Activated CD8-positive, alpha-beta memory T cell treated with anti-CD3 and anti-CD28 coated beads for 36 hours (primary cell): Measurements from ENCODE around the gene SDF2L1. TPM values are rescaled to one million over a fixed set of nuclear protein-coding genes. Genes with fewer than 3 reads are reported as not detected.
"Not testable (repeated sequence)": the region's sequence is repeated elsewhere in the genome, so short reads cannot be mapped to it uniquely, and the experiment has no call there.

ENCODE experiments used
- CTCF ChIA-PET: fragments of 350-600 bp; sonication (Branson Sonifier 250); formaldehyde crosslinking; loops from one replicate; lab custom pipeline; 2021; ENCODE audit warnings: antibody characterized with exemption; lab: Charles Lee
- POLR2A ChIA-PET: fragments of 350-600 bp; sonication (Branson Sonifier 250); formaldehyde crosslinking; loops from one replicate; lab custom pipeline; 2021; ENCODE audit warnings: antibody characterized with exemption; lab: Charles Lee
- total RNA-seq, 2 experiments: library from RNA; stranded (reverse); gene quantifications; one replicate each; pipeline ENCODE4 v1.2.3, GENCODE V29; 2021

Gene SDF2L1
- total RNA-seq, 2 experiments from 2014 or later, result 70.7 to 71.6 TPM

DNA sequence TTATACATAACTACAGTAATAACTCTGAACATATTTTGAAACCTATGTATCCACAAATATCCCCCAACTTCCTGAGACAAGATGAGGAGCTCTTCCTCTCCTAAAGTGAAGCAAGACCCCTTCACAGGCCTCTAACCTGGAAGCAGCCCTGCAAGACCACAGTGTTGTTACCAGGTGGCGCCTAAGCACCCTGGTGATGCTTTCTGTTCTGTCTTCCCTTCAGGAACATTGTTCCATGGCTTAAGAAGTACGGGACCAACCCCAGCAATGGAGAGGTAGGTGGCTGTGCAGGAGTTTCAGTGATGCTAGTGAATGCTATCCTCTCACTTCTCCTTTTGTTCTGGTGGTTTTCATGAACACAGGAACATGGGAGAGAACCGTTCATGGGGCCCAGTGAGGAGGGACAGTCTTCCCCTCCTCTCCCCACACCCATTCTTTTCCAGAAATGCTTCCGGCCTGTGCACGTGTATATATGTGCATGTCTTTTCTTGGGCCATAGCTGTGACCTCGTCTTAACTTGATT is 30.1 kb downstream of the SDF2L1 start:
- CTCF ChIA-PET, result no interaction called here
- POLR2A ChIA-PET, result no interaction called here

DNA sequence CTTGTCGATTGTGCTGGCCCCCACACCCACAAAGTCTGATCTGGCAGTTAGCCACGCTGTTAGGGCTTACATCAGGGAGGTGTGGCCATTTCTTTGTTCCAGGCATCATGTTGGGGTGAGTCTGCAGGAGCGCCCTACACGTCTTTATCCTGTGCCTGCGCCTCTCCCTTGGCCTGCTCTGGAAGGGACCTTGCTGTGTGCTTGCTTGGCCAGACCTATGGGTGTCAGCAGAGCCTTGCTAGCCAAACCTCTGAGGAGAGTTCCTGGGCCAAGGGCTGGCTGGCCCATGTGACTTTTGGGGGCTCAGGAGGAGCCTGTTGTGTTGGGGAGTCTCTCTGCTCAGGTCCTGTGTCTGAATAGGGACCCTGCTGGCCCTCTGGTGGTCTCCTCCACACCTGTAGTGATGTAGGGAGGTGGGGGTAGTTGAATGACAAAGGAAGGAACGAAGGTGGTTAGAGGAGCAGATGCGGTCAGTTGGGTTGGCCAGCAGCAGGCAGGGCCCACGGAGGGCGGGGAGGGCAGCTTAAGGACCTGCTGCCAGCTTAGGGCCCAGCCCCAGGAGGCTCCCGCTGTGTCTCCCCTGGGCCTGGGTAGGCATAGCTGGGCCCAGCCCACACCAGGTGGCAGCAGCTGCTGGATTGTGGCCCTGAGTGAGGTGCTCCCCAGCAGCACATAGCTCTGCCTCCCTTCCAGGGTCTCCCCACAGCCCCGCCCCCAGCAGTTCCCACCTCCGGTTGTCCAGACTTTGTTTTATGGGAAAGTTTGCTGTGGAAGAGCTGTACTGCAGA is 31.6 kb downstream of the SDF2L1 start:
- ChIA-PET POLR2A (no interaction called here), CTCF (no interaction called here)

DNA sequence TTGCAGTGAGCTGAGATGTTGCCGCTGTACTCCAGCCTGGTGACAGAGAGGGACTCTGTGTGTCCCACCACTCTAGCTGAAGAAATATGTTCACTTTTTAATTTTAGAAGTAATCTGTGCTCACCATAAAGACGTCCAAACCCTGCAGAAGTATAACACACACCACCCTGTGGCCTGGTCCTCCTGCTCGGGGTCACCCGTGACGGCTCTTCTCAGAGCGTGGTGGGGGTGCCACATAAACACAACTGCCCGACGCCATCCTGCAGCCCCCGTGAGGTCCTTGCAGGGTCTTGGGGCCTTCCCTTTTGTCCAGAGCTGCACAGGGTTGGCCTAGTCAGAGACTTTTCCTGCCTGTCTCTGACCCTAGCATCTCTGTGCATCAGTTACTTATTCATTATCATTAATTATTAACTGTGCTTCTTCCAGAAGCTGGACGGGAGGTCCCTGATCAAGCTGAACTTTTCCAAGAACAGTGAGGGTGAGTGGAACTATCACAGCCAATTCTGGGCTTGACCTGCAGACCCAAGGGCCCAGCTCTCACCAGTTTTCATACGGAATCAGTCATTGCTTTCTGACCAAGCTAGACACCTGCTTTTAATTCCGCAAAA is 32.6 kb downstream of the SDF2L1 start:
- ChIA-PET POLR2A (no interaction called here), CTCF (no interaction called here)

DNA sequence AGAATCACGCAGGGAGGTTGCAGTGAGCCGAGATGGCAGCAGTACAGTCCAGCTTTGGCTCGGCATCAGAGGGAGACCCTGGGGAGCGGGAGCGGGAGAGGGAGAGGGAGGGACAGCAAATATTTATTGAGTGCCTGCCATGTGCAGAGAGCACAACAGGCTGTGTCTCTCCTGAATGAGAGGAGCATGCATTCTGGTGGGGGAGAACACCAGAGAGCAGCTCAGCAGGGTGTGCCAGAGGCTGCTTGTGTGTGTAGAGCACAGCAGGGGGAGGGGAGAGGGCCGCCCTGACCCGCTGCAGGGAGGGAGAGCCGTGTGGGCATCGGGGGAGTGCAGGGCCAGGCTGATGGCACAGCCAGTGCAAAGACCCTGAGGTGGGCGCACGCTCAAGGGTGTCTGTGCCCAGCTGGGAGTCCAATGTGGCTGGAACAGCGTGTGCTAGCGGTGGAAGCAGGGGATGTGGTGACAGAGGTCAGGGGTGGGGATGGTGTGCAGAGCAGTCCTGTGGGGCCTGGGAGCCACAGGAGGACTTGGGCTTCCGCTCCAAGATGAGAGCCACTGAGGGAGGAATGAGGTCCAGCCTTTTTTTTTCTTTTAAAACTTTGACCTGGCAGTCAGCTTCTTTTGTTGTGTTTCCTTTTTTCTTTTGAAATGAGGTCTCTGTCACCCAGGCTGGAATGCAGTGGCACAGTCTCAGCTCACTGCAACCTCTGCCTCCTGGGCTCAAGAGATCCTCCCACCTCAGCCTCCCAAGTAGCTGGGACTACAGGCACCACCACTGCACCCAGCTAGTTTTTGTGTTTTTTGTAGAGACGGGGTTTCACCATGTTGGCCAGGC is 35.7 kb downstream of the SDF2L1 start:
- ChIA-PET CTCF (interaction anchor here (1.1 kb wide), 1 partner anchor 260 kb away, joined by 3 read pairs; no protein-coding TSS in a partner anchor), POLR2A (no interaction called here)

DNA sequence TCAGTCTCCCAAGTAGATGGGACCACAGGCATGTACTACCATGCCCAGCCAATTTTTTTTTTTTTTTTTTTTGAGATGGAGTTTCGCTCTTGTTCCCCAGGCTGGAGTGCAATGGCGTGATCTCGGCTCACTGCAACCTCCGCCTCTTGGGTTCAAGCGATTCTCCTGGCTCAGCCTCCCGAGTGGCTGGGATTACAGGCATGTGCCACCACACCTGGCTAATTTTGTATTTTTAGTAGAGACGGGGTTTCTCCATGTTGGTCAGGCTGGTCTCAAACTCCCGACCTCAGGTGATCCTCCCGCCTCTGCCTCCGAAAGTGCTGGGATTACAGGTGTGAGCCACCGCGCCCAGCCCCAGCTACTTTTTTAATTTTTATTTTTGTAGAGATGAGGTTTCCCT is 36.7 kb downstream of the SDF2L1 start:
- CTCF ChIA-PET, POLR2A ChIA-PET: not testable (repeated sequence)

DNA sequence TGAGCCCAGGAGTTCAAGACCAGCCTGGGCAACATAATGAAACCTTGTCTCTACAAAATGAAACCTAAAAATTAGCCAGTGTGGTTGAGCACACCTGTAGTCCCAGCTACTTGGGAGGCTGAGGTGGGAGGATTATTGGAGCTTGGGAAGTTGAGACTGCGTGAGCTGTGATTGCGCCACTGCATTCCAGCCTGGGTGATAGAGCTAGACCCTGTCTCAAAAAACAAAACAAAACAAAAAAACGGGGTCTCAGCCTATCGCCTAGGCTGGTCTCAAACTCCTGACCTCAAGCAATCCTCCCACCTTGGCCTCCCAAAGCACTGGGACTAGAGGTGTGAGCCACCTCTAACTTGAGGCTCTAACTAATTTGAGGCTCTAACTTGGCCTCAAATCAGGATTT is 37.3 kb downstream of the SDF2L1 start:
- ChIA-PET POLR2A (no interaction called here), CTCF (interaction anchor here (0.6 kb wide), 1 partner anchor 115 kb away, joined by 5 read pairs; no protein-coding TSS in a partner anchor)

DNA sequence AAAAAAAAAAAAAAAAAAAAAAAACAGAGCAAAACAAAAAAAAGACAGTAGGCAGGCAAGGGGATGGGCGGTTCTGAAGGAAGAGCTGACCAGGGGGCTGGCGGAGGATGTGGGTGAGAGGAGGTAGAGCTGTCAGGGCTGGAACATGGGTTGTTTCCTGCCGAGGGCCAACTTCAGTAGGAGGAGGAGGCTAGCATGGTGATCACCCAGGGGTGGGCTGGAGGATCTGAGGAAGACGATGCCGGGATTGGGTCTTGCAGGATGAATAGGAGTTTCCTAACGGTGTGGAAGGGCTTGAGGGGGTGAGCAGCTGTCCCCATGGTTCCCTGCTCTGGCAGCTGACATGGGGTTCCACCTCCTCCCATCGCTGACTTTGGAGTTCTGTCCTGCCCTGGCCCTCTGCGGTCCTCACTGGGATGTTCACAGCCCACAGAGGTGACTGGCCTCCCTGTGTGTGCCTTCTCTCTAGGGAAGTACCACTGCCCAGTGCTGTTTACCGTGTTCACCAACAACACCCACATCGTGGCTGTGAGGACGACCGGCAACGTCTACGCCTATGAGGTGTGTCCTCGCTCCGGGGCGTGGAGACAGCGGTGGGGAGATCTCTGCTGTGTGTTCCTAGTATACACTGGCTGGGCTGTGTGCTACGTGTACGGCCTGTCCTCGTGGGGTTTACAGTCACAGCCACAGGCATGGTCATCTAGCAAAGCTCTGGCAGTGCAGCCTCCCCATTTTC is 38.9 kb downstream of the SDF2L1 start:
- ChIA-PET CTCF (no interaction called here), POLR2A (no interaction called here)

DNA sequence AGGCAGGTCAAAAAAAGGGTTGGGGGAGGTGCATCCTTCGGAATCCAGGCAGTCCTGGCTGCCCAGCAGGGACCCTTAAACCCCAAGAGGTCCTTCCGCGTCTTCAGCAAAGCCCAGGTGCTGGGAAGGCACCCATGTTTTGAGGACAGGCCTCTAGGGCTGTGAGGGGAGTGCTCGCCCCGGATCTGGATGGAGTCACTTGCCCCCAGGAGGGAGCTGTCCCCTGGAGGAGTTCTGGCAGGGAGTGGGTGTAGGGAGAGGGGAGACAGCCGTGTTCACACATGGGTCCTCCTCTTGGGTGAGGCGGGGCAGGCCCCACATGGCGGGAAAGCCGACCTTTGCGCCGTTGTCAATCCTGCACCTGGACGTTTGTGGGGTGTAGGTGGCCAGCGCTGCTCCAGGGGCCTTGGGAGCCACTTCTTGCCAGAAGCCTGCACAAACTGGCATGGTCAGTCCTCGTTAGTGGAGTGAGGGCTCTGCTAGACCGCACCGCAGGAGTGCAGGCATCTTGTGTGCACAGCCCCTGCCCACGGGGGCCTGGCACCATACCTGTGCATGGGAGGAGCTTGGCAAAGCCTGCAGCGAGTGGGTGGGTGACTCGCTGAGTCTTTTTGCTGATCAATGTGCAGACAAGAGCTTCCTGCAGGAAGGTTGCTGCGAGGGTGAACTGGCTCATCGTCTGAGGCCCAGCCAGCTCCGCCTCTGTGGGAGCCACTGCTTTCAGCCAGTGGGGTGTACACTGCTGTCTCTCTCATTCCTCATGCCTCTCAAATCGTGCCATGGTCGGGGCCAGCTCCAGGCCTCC is 39.7 kb downstream of the SDF2L1 start:
- ChIA-PET POLR2A (no interaction called here), CTCF (interaction anchor here (0.5 kb wide), 1 partner anchor 39 kb away, joined by 3 read pairs; no protein-coding TSS in a partner anchor)

DNA sequence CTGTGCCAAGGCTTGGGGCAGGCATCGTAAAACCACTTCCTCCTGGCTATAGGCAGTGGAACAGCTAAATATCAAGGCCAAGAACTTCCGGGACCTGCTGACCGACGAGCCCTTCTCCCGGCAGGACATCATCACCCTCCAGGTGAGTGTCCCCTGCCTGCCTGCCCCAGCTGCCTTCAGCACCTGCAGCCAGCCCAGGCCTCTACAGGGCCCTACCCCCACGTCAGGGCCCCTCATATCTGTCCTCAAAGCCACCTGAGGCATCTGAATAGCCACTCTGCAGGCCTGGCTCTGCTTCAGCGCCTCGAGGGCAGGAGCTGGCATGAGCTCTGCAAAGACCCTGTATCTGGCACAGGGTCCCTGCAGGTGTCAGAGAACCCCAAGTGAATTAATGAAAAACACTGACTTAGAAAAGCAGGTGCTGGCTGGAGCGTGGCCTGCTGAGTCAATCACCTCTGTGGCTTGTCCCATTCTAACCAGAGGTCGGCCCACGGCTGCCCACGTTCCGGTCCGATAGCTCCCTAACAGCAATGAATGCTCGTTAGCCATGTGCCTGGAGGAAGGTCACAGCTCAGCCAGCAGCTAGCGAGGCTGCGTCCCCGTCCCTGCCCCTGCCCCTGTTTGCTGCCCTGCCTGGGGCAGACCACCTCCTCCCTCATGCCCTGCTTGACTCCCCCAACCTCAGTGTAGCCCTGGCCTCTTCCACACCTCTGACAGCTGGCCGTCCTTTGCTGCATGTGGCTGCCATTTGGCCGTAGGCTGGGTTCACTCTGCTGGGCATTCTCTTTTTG is 40.5 kb downstream of the SDF2L1 start:
- ChIA-PET POLR2A (no interaction called here), CTCF (interaction anchor here (0.5 kb wide), 1 partner anchor 38 kb away, joined by 3 read pairs; no protein-coding TSS in a partner anchor)

DNA sequence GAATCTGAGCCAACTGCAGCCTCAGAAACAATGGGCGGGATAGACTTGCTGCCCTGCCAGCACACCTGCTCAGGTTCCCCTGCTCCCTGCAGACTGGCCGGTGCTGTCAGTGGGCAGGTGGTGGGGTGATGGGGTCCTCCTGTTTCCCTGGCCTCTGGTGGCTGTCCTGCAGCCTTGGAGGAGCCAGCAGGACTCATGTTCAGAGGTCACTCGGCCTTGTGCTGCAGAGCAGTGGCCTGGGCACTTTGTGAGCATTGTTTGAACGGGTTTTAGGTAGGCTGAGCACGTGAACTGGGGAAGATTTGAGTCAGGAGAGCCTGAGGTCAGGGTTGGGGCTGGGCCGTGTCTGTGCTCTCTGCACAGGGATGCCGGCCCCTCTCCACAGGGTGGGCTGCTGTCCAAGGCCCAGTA is 41.3 kb downstream of the SDF2L1 start:
- CTCF ChIA-PET, result no interaction called here
- POLR2A ChIA-PET, result no interaction called here

DNA sequence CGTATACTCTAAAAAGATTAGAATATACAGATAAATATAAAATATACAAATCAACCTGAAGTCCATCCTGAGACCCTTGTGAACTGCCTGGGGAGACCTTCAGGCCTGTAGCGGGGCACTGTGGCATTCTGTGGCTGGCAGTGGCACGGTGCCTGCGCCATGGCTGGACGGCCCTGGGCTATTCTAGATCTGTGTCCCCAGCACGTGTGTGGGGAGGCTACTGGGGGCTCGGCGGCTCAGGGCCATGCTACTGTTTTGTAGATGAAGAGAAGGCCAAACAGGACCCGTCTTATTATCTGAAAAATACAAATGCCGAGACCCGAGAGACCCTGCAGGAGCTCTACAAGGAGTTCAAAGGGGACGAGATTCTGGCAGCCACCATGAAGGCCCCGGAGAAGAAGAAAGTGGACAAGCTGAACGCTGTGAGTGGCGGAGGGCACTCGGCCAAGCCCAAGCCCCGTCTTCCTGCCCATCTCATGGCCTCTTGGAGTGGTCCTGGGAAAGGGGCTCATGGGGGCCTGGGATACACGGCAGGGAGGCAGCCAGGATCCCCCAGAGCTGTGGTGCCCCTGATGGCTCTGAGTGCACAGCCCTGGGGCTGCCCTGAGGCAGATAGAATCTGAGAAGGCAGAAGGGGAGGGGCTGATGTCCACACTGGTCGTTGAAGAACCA is 42.5 kb downstream of the SDF2L1 start:
- POLR2A ChIA-PET, result no interaction called here
- CTCF ChIA-PET, result no interaction called here

DNA sequence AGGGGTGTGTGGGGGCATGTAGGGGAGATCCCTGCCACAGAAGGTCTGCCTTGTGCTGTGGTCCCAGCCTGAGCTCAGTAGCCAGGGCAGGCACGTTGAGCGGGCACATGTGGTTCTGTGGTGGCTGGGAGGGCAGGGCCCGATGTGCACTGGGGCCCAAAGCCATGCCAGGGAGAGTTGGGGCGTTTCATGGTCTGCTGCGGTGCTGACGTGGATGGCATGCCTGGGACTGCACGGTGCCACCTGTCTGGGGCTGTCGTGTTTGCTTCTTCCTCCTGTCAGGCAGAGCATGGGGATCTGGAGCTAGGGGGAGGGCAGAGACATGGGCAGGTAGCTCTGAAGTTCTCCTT is 43.0 kb downstream of the SDF2L1 start:
- ChIA-PET POLR2A (no interaction called here), CTCF (no interaction called here)

DNA sequence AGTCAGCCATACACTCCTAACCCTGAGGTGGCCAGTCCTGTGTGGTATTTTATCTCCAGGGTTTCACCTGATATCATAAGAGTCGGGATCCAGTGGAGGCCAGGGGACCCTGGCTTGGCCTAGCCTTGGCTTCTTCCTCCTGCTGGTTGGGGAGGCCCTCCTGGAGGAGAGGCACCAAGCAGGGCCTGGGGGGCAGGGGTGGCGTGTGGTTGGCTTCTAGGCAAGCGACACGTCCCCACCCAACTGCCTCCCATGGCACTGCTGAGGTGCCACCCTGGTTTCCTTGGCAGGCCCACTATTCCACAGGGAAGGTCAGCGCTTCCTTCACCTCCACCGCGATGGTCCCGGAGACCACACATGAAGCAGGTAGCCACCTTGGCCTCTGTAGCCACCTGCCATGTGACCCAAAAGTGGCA is 44.1 kb downstream of the SDF2L1 start:
- CTCF ChIA-PET, result no interaction called here
- POLR2A ChIA-PET, result no interaction called here

DNA sequence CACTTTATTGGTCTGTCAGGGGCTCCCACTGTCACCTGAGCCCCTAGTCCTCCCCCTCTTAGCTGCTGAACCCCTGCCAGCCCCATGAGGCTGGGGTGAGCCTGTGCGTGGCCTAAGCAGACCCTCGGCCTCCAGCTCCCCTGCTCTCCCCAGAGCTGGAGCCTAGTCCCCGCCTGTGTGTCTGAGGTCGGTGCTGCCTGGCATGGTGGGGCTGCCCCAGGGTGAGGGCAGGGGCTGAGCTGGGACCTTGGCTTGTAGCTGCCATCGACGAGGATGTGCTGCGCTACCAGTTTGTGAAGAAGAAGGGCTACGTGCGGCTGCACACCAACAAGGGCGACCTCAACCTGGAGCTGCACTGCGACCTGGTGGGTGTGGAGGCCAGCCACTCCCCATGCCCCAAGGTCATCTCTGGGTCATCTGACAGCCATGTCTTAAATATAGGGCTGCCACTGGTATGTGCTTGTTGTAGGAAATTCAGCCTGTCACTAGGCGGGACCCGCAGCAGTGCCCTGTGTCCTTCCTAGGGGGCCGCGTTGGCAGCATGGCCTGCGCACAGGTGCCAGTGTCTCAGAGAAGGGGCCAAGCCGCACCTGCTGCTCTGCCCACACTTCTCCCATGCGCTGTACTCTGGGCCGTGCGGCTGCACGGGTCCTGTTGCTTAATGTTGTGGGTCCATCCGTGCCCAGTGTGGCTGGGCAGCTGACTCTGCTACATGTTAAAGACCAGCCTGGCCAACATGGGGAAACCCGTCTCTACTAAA is 44.7 kb downstream of the SDF2L1 start:
- CTCF ChIA-PET, result no interaction called here
- POLR2A ChIA-PET, result no interaction called here

DNA sequence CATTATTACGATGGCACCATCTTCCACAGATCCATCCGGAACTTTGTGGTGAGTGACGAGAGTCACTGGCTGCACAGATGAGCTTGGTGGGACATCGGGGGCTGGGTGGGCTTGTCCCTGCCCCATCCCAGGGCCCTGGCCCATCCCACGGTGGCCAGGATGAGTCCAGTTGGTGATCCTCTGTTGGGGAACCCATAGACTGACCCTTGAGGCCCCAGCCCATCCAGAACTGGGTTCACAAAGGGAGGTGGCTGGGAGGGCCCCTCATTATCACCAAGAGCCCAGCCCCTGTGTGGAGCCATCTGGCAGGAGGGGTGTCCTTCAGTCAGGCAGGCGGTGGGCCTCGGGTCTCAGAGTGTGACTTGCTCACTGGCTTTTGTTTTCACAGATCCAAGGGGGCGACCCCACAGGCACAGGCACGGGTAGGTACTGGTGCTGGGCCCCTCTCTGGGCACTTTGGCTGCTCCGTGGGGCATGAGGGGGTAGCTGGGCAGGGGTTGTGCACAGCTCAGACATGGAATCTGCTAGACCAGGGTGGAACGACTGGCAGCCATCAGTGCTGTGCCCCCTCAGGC is 45.7 kb downstream of the SDF2L1 start:
- CTCF ChIA-PET, result no interaction called here
- POLR2A ChIA-PET, result no interaction called here

DNA sequence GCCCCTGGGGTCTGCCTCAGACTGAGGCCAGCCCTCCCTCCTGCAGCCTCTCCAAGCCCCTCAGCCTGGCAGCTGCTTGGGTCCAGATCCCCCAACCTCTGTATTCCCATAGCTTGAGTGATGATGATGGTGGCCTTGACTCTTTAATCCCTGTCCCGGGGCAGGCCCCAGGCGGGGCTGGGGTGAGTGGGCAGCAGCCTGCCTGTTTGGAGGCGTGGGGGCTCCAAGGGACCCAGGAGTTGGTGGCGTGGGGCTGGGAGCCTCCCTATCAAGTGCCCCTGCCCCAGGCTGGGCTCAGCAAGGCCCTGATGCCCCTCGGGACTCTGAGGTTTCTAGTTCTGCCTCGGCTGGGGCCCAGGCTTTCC is 46.2 kb downstream of the SDF2L1 start:
- POLR2A ChIA-PET, result no interaction called here

More for the DNA sequence above, 46.2 kb downstream of the SDF2L1 start:
- CTCF ChIA-PET, result no interaction called here
